ENCODE data around the gene KRT74.

KRT74 gene

GRCh38 chr12:52518574-52519386 is 54.9 kb downstream of the KRT74 start:
- no peak for DNase-seq

- no peak for DNase-seq
These were observed 55.8 kb downstream of the KRT74 start for GRCh38 chr12:52517888-52518287.

GRCh38 chr12:52517005-52517835 is 56.4 kb downstream of the KRT74 start:
- no peak for DNase-seq

GRCh38 chr12:52515927-52516831 is 57.5 kb downstream of the KRT74 start:
- DNase-seq, result no peak

All from NCI-H526 treated with DMSO at 0.1 percent for 48 hours (cell line).